HepG2 (cell line): ENCODE results near the gene ZNF771. TPM values are rescaled to one million over a fixed set of nuclear protein-coding genes. Genes with fewer than 3 reads are reported as not detected.

Experiments used
- EED ChIP-seq: sonication (generic); formaldehyde crosslinking; IDR thresholded peaks from 2 replicates; pipeline ENCODE4 v1.5.0; 2020; ENCODE audit warnings: mild to moderate bottlenecking, missing genetic modification reagents
- EZH2 ChIP-seq: conservative IDR thresholded peaks from 2 replicates; pipeline ENCODE4 v1.6.1; 2012; ENCODE audit warnings: mild to moderate bottlenecking, low read depth, low read length, moderate library complexity
- HMGXB4 ChIP-seq, 2 experiments: sonication (generic) in 1 of 2; formaldehyde crosslinking in 1 of 2; IDR thresholded peaks; 2 replicates each; pipeline versions ENCODE4 v1.4.0 to v1.6.1; 2018 to 2020; ENCODE audit warnings: missing genetic modification reagents in 2 of 2, borderline replicate concordance in 1 of 2, low read depth in 1 of 2, mild to moderate bottlenecking in 1 of 2, missing biosample characterization in 1 of 2
- IKZF4 ChIP-seq: sonication (generic); formaldehyde crosslinking; IDR thresholded peaks from 2 replicates; pipeline ENCODE4 v1.5.1; 2020; ENCODE audit warnings: borderline replicate concordance, mild to moderate bottlenecking, low read depth, missing genetic modification reagents; ENCODE audit errors: not compliant biosample characterization
- IRF9 ChIP-seq: sonication (generic); formaldehyde crosslinking; IDR thresholded peaks from 2 replicates; pipeline ENCODE4 v1.8.0; 2022; ENCODE audit warnings: missing genetic modification reagents, mild to moderate bottlenecking, borderline replicate concordance
- MXD4 ChIP-seq: IDR thresholded peaks from 2 replicates; pipeline ENCODE4 v1.6.1; 2016; ENCODE audit warnings: mild to moderate bottlenecking, missing biosample characterization, missing genetic modification reagents
- ZNF772 ChIP-seq: sonication (generic); formaldehyde crosslinking; IDR thresholded peaks from 2 replicates; pipeline ENCODE4 v1.5.0; 2020; ENCODE audit warnings: mild to moderate bottlenecking, missing genetic modification reagents
- polyA plus RNA-seq, 8 experiments: library from polyadenylated mRNA; depleted of rRNA in 3 of 8; stranded (reverse) in 7 of 8; unstranded in 1 of 8; fragments of >200 nt; fragmentation: Illumina TruSeq in 4 of 8; extraction: Trizol in 4 of 8; gene quantifications; 2 replicates each; pipeline versions ENCODE4 v1.2.1 to v1.2.3, GENCODE V29; 2011 to 2016; ENCODE audit warnings: low read depth in 4 of 8, missing spikeins in 1 of 8, mixed read lengths in 1 of 8; ENCODE audit not compliant: insufficient read depth in 1 of 8
- total RNA-seq, 5 experiments: library from RNA; depleted of rRNA; stranded (reverse); fragments of >200 nt; fragmentation: Illumina TruSeq; extraction: Trizol; gene quantifications; 2 replicates each; pipeline ENCODE4 v1.2.3, GENCODE V29; 2016; ENCODE audit warnings: low read depth in 1 of 5
- TF ChIP-seq, protein P1 (sequence below): sonication (generic); formaldehyde crosslinking; IDR thresholded peaks from one replicate; pipeline ENCODE4 v1.5.1; 2020; ENCODE audit warnings: mild to moderate bottlenecking, missing genetic modification reagents; ENCODE audit errors: not compliant biosample characterization
- TF ChIP-seq, protein P2 (sequence below): sonication (generic); formaldehyde crosslinking; IDR thresholded peaks from 2 replicates; pipeline ENCODE4 v1.8.0; 2022; ENCODE audit warnings: mild to moderate bottlenecking, missing genetic modification reagents, moderate library complexity
- TF ChIP-seq, protein P3 (sequence below): sonication (generic); formaldehyde crosslinking; IDR thresholded peaks from 2 replicates; pipeline ENCODE4 v1.5.1; 2020; ENCODE audit warnings: missing genetic modification reagents, mild to moderate bottlenecking, borderline replicate concordance

ZNF771 gene
- total and polyA plus RNA-seq, 2 of the 13 experiments (the other 11 are each of a cell fraction or from before 2014, with no cell fraction given) = 5.0 to 11.8 TPM

GRCh38 chr16:30369091-30369937 is 38.1 kb upstream of the ZNF771 start (continued):
- TF ChIP-seq, protein P1, sequence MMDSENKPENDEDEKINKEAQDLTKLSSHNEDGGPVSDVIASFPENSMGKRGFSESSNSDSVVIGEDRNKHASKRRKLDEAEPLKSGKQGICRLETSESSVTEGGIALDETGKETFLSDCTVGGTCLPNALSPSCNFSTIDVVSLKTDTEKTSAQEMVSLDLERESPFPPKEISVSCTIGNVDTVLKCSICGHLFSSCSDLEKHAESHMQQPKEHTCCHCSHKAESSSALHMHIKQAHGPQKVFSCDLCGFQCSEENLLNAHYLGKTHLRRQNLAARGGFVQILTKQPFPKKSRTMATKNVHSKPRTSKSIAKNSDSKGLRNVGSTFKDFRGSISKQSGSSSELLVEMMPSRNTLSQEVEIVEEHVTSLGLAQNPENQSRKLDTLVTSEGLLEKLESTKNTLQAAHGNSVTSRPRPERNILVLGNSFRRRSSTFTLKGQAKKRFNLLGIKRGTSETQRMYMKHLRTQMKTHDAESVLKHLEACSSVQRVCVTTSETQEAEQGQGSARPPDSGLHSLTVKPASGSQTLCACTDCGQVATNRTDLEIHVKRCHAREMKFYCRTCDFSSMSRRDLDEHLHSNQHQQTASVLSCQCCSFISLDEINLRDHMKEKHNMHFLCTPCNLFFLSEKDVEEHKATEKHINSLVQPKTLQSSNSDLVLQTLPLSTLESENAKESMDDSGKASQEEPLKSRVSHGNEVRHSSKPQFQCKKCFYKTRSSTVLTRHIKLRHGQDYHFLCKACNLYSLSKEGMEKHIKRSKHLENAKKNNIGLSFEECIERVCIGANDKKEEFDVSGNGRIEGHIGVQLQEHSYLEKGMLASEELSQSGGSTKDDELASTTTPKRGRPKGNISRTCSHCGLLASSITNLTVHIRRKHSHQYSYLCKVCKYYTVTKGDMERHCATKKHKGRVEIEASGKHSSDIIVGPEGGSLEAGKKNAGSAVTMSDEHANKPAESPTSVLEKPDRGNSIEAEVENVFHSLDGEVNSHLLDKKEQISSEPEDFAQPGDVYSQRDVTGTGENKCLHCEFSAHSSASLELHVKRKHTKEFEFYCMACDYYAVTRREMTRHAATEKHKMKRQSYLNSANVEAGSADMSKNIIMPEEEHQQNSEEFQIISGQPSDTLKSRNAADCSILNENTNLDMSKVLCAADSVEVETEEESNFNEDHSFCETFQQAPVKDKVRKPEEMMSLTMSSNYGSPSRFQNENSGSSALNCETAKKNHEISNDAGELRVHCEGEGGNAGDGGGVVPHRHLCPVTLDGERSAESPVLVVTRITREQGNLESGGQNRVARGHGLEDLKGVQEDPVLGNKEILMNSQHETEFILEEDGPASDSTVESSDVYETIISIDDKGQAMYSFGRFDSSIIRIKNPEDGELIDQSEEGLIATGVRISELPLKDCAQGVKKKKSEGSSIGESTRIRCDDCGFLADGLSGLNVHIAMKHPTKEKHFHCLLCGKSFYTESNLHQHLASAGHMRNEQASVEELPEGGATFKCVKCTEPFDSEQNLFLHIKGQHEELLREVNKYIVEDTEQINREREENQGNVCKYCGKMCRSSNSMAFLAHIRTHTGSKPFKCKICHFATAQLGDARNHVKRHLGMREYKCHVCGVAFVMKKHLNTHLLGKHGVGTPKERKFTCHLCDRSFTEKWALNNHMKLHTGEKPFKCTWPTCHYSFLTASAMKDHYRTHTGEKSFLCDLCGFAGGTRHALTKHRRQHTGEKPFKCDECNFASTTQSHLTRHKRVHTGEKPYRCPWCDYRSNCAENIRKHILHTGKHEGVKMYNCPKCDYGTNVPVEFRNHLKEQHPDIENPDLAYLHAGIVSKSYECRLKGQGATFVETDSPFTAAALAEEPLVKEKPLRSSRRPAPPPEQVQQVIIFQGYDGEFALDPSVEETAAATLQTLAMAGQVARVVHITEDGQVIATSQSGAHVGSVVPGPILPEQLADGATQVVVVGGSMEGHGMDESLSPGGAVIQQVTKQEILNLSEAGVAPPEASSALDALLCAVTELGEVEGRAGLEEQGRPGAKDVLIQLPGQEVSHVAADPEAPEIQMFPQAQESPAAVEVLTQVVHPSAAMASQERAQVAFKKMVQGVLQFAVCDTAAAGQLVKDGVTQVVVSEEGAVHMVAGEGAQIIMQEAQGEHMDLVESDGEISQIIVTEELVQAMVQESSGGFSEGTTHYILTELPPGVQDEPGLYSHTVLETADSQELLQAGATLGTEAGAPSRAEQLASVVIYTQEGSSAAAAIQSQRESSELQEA (CRISPR knock-in tag) = peak; percentile 70
- TF ChIP-seq EZH2 = no peak
- TF ChIP-seq IKZF4 (CRISPR knock-in tag) = peak; percentile 54
- TF ChIP-seq IRF9 (CRISPR knock-in tag) = 0 out of 2 replicates have a peak, but pooled peaks have one; percentile 49
- TF ChIP-seq, protein P2, sequence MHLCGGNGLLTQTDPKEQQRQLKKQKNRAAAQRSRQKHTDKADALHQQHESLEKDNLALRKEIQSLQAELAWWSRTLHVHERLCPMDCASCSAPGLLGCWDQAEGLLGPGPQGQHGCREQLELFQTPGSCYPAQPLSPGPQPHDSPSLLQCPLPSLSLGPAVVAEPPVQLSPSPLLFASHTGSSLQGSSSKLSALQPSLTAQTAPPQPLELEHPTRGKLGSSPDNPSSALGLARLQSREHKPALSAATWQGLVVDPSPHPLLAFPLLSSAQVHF = no peak
- TF ChIP-seq, protein P3, sequence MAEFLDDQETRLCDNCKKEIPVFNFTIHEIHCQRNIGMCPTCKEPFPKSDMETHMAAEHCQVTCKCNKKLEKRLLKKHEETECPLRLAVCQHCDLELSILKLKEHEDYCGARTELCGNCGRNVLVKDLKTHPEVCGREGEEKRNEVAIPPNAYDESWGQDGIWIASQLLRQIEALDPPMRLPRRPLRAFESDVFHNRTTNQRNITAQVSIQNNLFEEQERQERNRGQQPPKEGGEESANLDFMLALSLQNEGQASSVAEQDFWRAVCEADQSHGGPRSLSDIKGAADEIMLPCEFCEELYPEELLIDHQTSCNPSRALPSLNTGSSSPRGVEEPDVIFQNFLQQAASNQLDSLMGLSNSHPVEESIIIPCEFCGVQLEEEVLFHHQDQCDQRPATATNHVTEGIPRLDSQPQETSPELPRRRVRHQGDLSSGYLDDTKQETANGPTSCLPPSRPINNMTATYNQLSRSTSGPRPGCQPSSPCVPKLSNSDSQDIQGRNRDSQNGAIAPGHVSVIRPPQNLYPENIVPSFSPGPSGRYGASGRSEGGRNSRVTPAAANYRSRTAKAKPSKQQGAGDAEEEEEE (CRISPR knock-in tag) = peak; percentile 46; the same call in 1 of the 2 replicates
- TF ChIP-seq EED (CRISPR knock-in tag) = 0 out of 2 replicates have a peak, but pooled peaks have one; percentile 35
- TF ChIP-seq HMGXB4 (CRISPR knock-in tag; IDR thresholded peaks at IDR 0.05; ENCODE audit: borderline replicate concordance in 1 of 2, low read depth in 1 of 2) = peak; percentile 21 to 27; a peak in 1 of 4 replicates
- 0 out of 2 replicates have a peak, but pooled peaks have one; percentile 27 for TF ChIP-seq MXD4 (CRISPR knock-in tag)
- TF ChIP-seq ZNF772 (CRISPR knock-in tag) = peak; percentile 56; the same call in 1 of the 2 replicates
